GM23248 (cell line): Measurements from ENCODE around the gene TBL1XR1. TPM values are rescaled to one million over a fixed set of nuclear protein-coding genes. Genes with fewer than 3 reads are reported as not detected.

Source experiments
- DNase-seq: peaks from one replicate; pipeline ENCODE4 v3.0.0-alpha.2; 2015
- H2AFZ ChIP-seq: fragments of 200-600 bp; sonication (generic); 2 replicates; pipeline ENCODE4 v1.6.1; 2016; ENCODE audit warnings: antibody characterized with exemption
- H3F3A ChIP-seq: fragments of 200-600 bp; sonication (generic); 2 replicates; pipeline ENCODE4 v1.6.1; 2016; ENCODE audit warnings: mild to moderate bottlenecking, antibody characterized with exemption, mixed run types; ENCODE audit not compliant: insufficient read depth
- H3K27ac ChIP-seq: fragments of 200-600 bp; sonication (generic); 2 replicates; pipeline ENCODE4 v1.5.1; 2016; ENCODE audit warnings: mild to moderate bottlenecking
- H3K27me3 ChIP-seq: fragments of 200-600 bp; sonication (generic); replicated peaks from 2 replicates; pipeline ENCODE4 v1.6.1; 2016; ENCODE audit warnings: mild to moderate bottlenecking; ENCODE audit not compliant: insufficient read depth
- H3K36me3 ChIP-seq: fragments of 200-600 bp; sonication (generic); 2 replicates; pipeline ENCODE4 v1.6.1; 2016; ENCODE audit warnings: low read depth, mild to moderate bottlenecking
- H3K4me1 ChIP-seq: fragments of 200-600 bp; sonication (generic); 2 replicates; pipeline ENCODE4 v1.6.1; 2016; ENCODE audit warnings: mild to moderate bottlenecking; ENCODE audit not compliant: insufficient read depth
- H3K4me2 ChIP-seq: fragments of 200-600 bp; sonication (generic); one replicate; pipeline ENCODE4 v1.6.1; 2016; ENCODE audit warnings: mild to moderate bottlenecking; ENCODE audit not compliant: unreplicated experiment
- H3K4me3 ChIP-seq: fragments of 200-600 bp; sonication (generic); 2 replicates; pipeline ENCODE4 v1.5.1; 2016; ENCODE audit warnings: mild to moderate bottlenecking
- H3K79me2 ChIP-seq: fragments of 200-600 bp; sonication (generic); 2 replicates; pipeline ENCODE4 v1.6.1; 2016; ENCODE audit warnings: mild to moderate bottlenecking; ENCODE audit not compliant: insufficient read depth
- H3K9ac ChIP-seq: fragments of 200-600 bp; sonication (generic); 2 replicates; pipeline ENCODE4 v1.6.1; 2016; ENCODE audit warnings: mild to moderate bottlenecking
- H3K9me2 ChIP-seq: fragments of 200-600 bp; sonication (generic); 2 replicates; pipeline ENCODE4 v1.6.1; 2016; ENCODE audit warnings: mixed run types, mild to moderate bottlenecking, moderate library complexity; ENCODE audit not compliant: insufficient read depth
- H3K9me3 ChIP-seq: fragments of 200-600 bp; sonication (generic); one replicate; pipeline ENCODE4 v1.6.1; 2017; ENCODE audit warnings: low read depth
- H4K20me1 ChIP-seq: fragments of 200-600 bp; sonication (generic); 2 replicates; pipeline ENCODE4 v1.6.0; 2016; ENCODE audit not compliant: insufficient read depth
- EZH2 ChIP-seq: fragments of 200-600 bp; sonication (generic); IDR thresholded peaks from 2 replicates; pipeline ENCODE4 v1.6.1; 2018; ENCODE audit warnings: antibody characterized with exemption, mild to moderate bottlenecking; ENCODE audit not compliant: insufficient read depth, poor library complexity, severe bottlenecking
- EZH2phosphoT487 ChIP-seq: fragments of 200-600 bp; sonication (generic); IDR thresholded peaks from 2 replicates; pipeline ENCODE4 v1.6.1; 2018; ENCODE audit warnings: antibody characterized with exemption, moderate library complexity, mild to moderate bottlenecking, low read depth; ENCODE audit not compliant: insufficient read depth
- WGBS, 2 experiments: methylation state at CpG; one replicate each; pipeline ENCODE4 v1.1.6; 2015 to 2017; ENCODE audit warnings: low lambda C conversion rate in 2 of 2, low coverage in 1 of 2; ENCODE audit errors: missing lambda C conversion rate in 2 of 2; 5-methylcytosine and 5-hydroxymethylcytosine counted together
- in situ Hi-C: fragments of 300-500 bp; cut with MboI; formaldehyde crosslinking; loops from 2 replicates; pipeline ENCODE4 v1.15.0; 2020
- polyA plus RNA-seq: library from polyadenylated mRNA; unstranded; fragments of >200 nt; fragmentation: Nextera tagmentation; extraction: Ambion mirVana; gene quantifications from 2 replicates; pipeline ENCODE4 v1.2.1, GENCODE V29; 2016
- total RNA-seq: library from RNA; depleted of rRNA; stranded (reverse); fragments of >200 nt; shearing (Covaris generic); gene quantifications from 2 replicates; pipeline ENCODE4 v1.2.3, GENCODE V29; 2014

TBL1XR1 gene
- total and polyA plus RNA-seq, 2 experiments from 2014 or later: 41.6 to 87.2 TPM

DNA sequence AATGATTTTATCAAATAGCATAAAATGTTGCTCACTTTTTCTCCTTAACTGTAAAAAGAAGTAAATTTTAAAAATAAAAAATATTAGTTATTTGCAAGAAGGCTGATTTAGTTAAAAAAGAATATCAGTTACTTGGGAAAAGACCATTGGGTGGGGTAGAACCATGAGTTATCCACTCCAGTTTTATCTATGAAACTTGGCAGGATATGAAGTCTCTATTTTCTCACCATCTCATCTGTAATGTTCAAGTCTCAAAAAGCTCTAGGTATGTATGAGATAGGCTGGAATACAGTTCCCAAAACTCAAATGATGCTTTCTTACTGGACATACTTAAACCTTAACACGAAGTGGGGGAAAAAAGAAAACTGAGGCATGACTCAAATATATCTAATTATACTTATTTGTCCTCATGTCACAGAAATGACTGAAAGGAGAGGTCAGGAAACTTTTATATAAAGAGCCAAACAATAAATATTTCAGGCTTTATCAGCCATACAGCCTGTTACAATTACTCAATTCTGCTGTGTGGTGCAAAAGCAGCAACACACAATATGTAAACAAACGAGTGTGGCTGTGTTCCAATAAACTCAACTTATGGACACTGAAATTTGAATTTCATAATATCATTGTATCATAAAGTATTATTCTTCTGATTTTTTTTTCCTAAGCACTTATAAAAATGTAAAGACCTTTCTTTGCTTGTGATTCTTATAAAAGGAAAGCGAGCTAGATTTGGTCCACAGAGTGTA is 131.8 kb downstream of the TBL1XR1 start:
- H3K9me3 ChIP-seq: no peaks in the 10 kb centered on the region
- WGBS, 2 experiments: 76 to 79% methylated on average over 3 of the region's 3 CpGs
- no peak for DNase-seq
- H4K20me1 ChIP-seq: peaks cover 16% of the 10 kb centered on the region
- in situ Hi-C loops: loop anchor here (25.0 kb wide), 2 partner anchors 297 to 1272 kb away; no protein-coding TSS in a partner anchor
- no peak overlapping the region for H3K27ac ChIP-seq
- H3K36me3 ChIP-seq: peaks cover 4% of the 10 kb centered on the region; the same call in 1 of the 2 replicates
- no peaks in the 10 kb centered on the region for H3K9me2 ChIP-seq
- peaks cover 8% of the 10 kb centered on the region; the same call in 1 of the 2 replicates for H3K4me1 ChIP-seq
- no peak overlapping the region for H3K4me2 ChIP-seq
- no peak overlapping the region for H3K9ac ChIP-seq
- H3F3A ChIP-seq: peaks cover 9% of the 10 kb centered on the region; the same call in 1 of the 2 replicates
- H3K4me3 ChIP-seq: no peak overlapping the region
- TF ChIP-seq EZH2phosphoT487: no peak
- TF ChIP-seq EZH2: no peak
- no peak overlapping the region for H2AFZ ChIP-seq
- no peaks in the 10 kb centered on the region for H3K27me3 ChIP-seq
- H3K79me2 ChIP-seq: peaks cover 100% of the 10 kb centered on the region

DNA sequence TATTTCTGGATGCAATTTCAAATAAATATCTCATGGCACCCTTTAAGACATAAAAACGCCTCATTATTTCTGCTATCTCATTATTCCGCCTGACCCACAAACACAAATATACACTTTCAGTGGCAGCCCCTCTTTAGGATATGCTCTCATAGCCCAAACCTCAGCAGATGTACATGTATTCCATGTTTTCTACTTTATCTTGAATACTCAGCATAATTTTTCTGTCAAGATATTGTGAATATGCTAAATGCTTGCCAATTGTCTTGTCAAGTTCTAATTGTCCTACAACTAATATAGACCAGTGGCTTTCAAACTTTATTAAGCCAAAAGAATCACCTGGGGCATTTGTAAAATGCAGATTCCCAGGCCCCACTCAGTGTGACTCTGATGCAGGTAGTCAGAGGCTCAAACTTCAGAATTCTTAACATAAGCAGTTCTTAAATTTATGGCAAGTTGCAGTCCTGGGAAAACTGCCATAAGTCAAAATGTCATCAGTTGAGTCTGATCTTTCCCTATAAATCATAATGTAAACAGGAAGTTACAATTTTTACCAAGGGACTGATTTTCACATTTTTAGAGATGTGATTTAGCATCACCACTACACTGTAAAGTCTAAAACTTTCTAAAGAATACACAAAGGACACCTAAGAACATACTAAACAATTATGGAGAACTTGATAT is 135.1 kb downstream of the TBL1XR1 start:
- no peak overlapping the region for H3K27ac ChIP-seq
- 82 to 86% methylated on average over 2 of the region's 2 CpGs for WGBS, 2 experiments
- H3K4me3 ChIP-seq: no peak overlapping the region
- peaks cover 6% of the 10 kb centered on the region; the same call in 1 of the 2 replicates for H4K20me1 ChIP-seq
- H3K9ac ChIP-seq: no peak overlapping the region
- TF ChIP-seq EZH2: no peak
- TF ChIP-seq EZH2phosphoT487: no peak
- H2AFZ ChIP-seq: no peak overlapping the region
- H3K9me2 ChIP-seq: no peaks in the 10 kb centered on the region
- no peak for DNase-seq
- no peak overlapping the region for H3K4me2 ChIP-seq
- H3K4me1 ChIP-seq: no peaks in the 10 kb centered on the region; the same call in 1 of the 2 replicates
- no peaks in the 10 kb centered on the region for H3K27me3 ChIP-seq
- no peaks in the 10 kb centered on the region for H3F3A ChIP-seq
- H3K9me3 ChIP-seq: no peaks in the 10 kb centered on the region
- peaks cover 100% of the 10 kb centered on the region for H3K79me2 ChIP-seq
- in situ Hi-C loops: loop anchor here (25.0 kb wide), 2 partner anchors 300 to 1275 kb away; no protein-coding TSS in a partner anchor
- H3K36me3 ChIP-seq: peaks cover 6% of the 10 kb centered on the region; the same call in 1 of the 2 replicates

DNA sequence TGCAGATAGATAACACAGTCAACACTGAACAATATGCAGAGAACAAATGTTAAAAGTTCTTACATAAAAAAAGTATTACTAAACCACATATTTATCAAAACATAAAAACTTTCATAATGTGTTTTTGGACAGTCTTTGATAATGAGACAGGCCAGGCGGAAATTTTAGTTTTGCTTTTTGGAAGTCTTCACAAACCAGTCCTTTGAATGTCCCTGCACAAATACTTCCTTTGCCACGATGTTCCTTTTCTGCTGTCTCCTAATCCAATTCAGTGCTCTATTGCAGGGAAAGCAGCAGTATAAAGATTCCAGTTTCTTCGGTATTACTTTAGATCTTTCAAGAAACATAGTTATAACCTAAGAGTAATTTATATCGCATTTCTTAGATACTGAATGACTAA is 135.9 kb downstream of the TBL1XR1 start:
- Histone ChIP-seq H2AFZ (no peak overlapping the region), H3K27ac (no peak overlapping the region), H3K79me2 (peaks cover 100% of the 10 kb centered on the region), H3K4me1 (no peaks in the 10 kb centered on the region; the same call in 1 of the 2 replicates), H3K9ac (no peak overlapping the region), H3K9me2 (no peaks in the 10 kb centered on the region), H3K9me3 (no peaks in the 10 kb centered on the region), H3K36me3 (peaks cover 6% of the 10 kb centered on the region; the same call in 1 of the 2 replicates), H3K27me3 (no peaks in the 10 kb centered on the region), H4K20me1 (peaks cover 8% of the 10 kb centered on the region; the same call in 1 of the 2 replicates), H3F3A (no peaks in the 10 kb centered on the region), H3K4me2 (no peak overlapping the region), H3K4me3 (no peak overlapping the region)
- 40 to 43% methylated on average over 4 of the region's 4 CpGs for WGBS, 2 experiments
- in situ Hi-C loops: loop anchor here (25.0 kb wide), 2 partner anchors 301 to 1276 kb away; no protein-coding TSS in a partner anchor
- DNase-seq: no peak
- no peak for TF ChIP-seq EZH2
- TF ChIP-seq EZH2phosphoT487: no peak

DNA sequence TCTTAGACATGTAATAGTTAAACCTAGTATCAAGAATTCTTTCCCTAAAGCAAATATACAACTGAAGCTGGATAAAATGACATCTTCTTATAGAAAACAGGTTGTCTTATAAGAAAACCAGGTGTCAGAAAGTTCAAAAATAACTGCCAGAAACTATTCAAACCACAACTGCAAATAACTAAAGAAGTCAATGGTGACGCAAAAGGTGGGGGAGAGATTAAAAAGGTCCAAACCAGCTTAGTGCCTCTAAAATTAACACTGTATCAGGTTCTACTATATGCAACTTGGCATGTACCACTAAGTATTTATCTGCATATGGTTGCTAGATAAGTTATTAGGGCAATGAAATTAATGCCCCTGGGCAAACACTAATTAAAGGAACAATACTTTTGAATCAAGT is 136.8 kb downstream of the TBL1XR1 start:
- peaks cover 8% of the 10 kb centered on the region; the same call in 1 of the 2 replicates for H4K20me1 ChIP-seq
- H3F3A ChIP-seq: no peaks in the 10 kb centered on the region
- no peak for DNase-seq
- no peak for TF ChIP-seq EZH2phosphoT487
- no peak for TF ChIP-seq EZH2
- H3K4me2 ChIP-seq: no peak overlapping the region
- peaks cover 100% of the 10 kb centered on the region for H3K79me2 ChIP-seq
- H3K36me3 ChIP-seq: peaks cover 6% of the 10 kb centered on the region; the same call in 1 of the 2 replicates
- H3K27me3 ChIP-seq: no peaks in the 10 kb centered on the region
- no peaks in the 10 kb centered on the region for H3K9me2 ChIP-seq
- in situ Hi-C loops: loop anchor here (25.0 kb wide), 2 partner anchors 302 to 1277 kb away; no protein-coding TSS in a partner anchor
- WGBS, 2 experiments: 100% methylated on average over 1 of the region's 1 CpG
- H3K9me3 ChIP-seq: no peaks in the 10 kb centered on the region
- no peak overlapping the region for H3K9ac ChIP-seq
- no peak overlapping the region for H3K27ac ChIP-seq
- peaks cover 9% of the 10 kb centered on the region for H3K4me1 ChIP-seq
- no peak overlapping the region for H2AFZ ChIP-seq
- no peak overlapping the region for H3K4me3 ChIP-seq
